Hypothalamus (tissue), 51 donors: ENCODE measurements around the gene ARSG.
A peak's percentile ranks its signal among the peaks of the same experiment; 100 is the strongest.
"Not testable (repeated sequence)": the region's sequence is repeated elsewhere in the genome, so short reads cannot be mapped to it uniquely, and the experiment has no call there.

Source experiments
- DNase-seq, 51 donors: peaks; one replicate each; lab custom pipeline; 2025; lab: John Stamatoyannopoulos, UW

Gene ARSG

DNA sequence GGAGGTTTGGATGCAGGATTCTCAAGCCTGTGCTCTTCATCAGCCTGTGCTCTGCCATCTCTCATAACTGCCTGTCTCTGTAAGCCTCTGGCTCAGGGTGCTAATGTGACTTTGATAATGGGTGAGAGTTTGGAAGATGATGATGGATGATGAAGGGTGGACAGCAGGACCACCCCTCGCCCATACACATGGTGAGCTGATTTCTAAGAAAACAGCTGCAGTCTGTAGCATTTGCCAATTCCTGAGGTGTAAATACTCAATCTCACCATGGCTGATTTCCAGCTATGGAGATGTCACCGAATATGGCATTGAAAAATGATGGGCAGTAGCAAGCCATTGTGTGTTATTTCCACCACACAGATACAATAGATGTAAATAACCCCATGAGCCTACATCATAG, 74.2 kb downstream of the ARSG start:
- DNase-seq, result no peak

DNA sequence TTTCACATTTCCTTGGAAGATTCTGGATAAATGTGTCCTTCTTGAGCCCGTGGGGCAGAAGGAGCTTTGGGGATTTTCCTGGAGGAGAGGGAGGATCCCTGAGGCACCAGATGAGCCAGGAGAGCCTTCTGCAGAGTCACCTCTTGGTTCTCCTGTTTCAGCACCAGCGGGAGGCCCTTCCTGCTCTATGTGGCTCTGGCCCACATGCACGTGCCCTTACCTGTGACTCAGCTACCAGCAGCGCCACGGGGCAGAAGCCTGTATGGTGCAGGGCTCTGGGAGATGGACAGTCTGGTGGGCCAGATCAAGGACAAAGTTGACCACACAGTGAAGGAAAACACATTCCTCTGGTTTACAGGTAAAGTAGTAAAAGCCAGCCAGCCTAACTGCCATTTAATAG, 77.1 kb downstream of the ARSG start:
- DNase-seq, result no peak

DNA sequence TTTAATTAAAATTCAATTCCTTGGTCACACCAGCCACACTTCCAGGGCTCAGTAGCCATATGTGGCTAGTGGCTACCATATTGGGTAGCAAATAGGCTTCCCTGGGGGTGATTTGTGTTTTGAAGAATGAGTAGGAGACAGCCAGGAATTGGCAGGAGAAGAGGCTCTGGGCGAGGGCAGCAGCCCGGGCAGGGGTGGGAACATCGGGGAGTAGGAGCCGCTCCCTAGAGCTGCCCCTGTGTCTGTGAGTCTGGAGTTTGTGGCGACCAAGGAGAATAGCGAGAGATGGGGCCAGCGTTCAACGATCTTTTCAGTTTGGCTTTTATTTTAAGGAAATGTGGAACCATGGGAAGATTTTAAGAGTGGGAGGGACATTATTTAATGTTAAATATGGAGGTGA, 84.3 kb downstream of the ARSG start:
- DNase-seq, result no peak

DNA sequence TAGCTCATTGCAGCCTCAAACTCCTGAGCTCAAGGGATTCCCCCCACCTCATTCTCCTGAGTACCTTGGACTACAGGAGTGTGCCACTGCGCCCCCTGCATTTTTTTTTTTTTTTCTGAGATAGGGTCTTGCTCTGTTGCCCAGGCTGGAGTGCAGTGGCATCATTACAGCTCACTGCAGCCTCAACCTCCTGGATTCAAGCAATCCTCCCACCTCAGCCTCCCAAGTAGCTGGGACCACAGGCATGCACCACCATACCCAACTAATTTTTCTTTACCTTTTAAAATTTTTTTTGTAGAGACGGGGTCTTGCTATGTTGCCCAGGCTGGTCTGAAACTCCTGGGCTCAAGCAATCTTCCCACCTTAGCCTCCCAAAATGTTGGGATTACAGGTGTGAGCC, 84.9 kb downstream of the ARSG start:
- not testable (repeated sequence) for DNase-seq

DNA sequence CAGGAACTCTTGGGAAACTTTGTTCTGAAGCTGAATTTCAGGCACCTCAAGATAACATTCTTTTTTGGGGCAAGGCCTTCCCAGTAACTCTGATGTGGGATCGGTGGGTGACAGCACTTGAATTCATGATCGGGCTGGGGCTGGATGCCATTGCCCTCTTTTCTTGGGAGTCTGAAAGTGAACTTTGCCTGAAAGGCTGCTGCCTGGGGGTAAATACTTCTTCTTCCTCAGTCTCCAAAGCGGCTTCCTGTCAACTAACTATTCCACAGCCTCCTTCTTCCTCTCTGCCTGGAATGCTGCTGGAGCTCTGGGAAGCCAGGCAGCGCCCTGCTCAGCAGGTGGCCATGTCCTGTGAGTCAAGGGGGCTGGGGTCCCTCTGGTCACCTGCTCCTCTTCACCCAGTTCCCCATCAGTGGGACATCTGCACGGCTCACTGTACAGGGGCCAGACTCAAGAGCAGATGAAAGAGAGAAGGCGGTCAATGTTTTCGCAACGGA, 86.5 kb downstream of the ARSG start:
- DNase-seq, result peak in 1 of 51 donors; percentile 21

DNA sequence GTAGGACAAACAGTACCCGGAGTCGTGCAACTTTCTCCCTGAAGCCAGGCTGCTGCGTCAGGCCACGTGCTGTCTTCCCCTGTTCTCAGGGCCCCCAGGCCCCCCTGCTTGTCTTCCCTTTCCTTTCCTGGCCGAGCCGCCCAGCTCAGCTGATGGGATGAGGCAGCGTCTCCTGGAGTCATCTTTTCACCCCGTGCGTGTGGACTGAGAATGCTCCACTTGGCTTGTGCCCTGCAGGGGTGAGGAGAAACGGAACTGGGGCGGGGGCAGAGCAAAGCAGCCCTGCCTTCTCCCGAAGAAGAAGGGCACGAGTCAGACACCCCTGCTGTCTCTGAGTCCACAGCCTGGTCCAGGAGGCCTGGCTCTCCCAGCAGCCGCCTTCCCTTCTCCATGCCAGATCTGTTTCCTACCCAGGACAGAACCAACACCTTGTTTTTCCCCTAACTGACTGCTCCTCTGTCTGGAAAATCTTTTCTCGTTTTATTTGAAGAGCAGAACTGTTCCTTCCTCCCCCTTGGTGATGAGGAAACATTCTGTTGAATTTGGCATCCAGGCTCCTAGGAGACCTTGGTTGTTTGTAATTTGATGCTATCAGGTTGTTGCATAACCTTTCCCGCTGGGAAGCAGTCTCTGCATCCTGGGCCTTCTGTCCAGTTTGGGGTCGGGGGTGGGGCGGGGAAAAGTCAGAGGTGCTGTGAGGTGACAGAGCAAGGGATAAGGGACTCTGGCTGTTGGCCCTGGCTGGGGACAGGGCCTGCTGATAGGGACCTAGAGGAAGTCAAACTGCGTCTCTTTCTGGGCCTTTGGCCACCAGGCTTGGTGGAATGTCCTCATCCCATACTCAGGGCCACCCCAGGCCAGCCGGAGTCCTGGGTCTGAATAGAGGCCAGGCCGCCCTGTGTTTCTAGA, 87.2 kb downstream of the ARSG start:
- DNase-seq, result peak in 41 of 51 donors; percentile 4 to 83 (median 35)

DNA sequence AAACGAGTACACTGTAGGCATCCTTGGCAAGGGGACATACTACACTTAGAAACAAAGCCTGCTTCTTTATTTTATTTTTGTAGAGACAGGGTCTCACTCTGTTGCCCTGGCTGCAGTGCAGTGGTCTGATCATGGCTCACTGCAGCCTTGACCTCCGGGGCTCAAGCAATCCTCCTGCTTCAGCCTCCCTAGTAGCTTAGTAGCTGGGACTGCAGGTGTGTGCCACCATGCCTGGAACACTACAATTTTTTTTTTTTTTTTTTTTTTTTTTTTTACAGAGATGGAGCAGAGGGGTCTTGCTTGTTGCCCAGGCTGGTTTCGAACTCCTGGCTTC, 87.8 kb downstream of the ARSG start:
- DNase-seq, result no peak

DNA sequence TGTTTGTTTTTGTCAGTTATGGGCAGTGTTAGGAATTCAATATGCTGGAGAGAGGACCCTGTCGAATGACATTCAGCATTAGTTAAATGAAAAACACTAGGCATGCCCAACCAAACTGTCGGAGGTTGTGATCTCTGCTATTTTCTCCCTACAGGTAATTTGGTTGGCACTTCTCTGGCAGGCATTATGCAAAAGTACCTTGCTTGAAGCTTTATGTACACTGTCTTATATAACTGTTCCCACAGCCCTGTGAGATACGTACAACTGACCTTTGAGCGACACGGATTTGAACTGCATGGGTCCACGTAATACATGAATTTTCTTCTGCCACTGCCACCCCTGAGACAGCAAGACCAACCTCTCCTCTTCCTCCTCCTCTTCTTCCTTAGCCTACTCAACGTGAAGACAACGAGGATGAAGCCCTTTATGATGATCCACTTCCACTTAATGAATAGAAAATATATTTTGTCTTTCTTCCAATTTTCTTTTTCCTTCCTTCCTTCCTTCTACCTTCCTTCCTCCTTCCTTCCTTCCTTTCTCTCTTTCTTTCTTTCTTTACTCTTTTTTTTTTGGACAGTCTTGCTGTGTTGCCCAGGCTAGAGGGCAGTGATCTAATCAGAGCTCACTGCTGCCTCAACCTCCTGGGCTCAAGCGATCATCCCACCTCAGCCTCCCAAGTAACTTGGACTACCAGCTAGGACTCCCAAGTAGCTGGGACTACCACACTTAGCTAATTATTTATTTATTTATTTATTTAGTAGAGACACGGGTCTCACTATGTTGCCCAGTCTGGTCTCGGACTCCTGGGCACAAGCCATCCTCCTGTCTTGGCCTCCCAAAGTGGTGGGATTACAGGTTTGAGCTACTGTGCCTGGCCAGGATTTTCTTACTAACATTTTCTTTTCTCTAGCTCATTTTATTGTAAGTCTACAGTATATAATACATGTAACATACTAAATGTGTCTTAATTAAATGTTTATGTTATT, 88.7 kb downstream of the ARSG start:
- DNase-seq, result no peak

DNA sequence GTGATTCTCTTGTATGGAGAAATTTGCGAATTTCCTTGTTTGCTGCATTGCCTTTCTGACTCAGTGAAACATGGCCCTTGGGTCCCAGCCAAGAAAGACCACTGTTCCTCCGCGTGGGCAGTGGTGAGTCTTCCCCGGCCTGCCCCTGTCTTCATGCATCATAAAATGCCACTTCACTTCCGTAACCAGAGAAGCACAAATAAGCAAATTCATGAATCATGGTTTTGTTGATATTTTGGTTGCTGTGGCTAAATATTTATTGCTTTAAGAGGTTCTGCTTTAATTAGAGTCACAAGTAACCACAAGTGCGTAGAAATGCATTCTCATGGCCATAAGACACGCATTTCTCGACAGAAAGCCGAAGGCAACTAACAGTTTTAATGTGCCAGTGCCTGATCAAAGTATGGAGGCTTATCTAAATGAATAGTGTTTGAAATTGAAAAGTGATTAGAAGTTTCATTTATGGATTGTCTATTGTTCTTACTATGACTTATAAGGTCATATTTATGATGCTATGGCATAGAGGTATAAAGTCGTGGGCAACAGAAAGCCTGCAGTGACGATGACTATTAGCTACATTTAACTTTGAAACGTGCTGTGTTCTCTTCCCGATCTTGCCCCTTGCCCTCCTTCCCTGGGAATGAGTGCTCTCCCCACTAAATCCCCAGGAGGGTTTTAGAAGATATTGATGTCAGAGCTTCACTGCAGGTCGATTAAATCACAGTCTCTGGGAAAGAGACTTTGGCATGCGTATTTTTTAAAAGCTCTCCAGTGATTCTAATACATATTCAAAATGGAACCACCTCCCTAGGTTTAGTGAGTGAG, 90.0 kb downstream of the ARSG start:
- no peak for DNase-seq

DNA sequence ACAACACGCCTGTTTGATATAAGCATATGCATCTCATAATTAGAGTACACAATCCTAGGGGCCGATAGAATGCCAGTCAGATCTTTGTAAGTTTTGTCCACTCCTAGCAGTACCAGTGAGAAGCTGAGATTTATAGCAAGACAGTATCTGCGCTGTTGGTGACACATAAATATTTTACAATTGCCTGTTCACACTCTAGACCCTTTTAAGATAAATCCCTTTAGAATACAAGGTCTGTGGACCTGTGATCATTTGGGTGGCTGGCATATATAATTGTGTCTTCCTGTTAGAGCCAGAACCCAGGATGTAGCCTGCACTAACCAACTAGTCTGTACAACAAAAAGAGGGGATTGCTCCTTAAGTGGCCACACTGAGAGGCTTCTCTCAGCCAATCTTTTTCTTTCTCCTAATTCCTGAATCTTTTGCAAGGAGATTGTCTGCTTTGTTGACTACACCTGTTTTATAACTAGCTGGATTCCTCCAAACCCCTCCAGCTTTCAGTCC, 91.3 kb downstream of the ARSG start:
- DNase-seq, result no peak

DNA sequence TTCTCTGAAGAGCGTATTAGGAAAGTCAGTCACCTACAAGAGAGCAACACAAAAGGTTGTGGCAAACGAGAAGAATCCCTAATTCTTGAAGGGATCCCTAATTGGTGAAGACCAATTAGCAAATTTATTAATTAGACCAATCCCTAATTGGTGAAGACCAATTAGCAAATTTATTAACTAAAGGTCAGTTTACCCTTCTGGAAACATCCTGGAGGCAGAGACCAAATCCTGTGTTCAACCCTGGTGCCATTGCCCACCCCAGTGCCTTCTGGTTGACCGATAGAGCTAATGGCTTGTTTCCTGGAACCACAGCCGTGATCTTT, 91.8 kb downstream of the ARSG start:
- DNase-seq, result no peak

DNA sequence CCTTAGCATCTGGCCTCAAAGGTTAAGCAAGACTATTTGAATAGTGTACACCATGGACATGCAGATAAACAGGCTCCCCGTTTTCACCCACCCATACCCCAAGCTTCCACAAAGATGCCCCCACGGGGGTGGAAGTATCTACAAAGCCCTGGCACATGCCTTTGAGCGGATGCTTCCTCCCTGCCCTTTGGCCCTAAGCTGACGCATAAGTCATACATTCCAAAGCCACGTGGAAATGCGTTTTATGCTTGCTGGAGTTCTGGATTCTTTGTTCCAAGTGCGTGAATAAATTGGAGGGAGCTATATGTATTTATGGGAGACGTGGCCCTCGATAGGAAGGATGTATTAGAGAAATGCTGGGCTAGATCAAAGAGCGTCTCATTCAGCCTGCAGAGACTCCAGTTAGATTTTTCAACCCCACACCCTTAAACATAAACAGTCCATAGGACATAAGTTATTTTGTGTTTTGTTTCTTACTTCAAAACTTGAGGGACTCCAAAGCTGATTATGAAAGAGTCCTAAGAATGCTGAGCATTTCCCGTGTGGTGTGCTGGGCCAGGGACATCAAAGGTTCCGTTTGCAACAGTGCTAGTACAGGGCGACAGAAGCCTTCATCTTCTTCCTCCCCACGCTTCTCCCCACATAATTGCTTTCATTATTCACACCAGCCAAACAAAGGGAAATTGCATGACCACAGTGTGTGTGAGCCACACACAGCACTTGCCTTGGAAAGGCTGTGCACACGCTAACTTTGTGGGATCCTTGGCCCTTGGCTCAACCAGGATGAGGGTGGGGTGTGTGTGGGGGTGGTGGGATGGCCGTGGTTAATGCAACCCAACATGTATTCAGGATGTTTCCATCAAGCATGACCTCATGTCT, 92.4 kb downstream of the ARSG start:
- DNase-seq, result no peak

DNA sequence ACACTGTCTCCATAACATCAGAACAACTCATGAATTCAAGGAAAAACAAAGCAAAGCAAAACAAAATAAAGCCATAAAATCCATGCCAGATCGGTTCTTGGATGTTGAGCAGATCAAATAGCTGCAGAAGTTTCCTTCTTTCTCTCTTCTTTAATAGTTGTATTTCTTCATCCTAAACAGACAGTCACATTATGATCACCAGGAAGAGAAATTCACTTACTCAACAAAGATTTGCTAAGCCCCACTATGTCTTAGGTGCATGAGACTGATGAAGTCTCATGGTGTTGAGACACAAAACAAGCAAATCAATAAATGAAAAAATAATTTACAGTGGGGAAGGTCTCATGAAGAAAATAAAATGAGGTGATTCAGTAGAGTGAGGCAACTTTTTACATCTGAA, 93.2 kb downstream of the ARSG start:
- no peak for DNase-seq

DNA sequence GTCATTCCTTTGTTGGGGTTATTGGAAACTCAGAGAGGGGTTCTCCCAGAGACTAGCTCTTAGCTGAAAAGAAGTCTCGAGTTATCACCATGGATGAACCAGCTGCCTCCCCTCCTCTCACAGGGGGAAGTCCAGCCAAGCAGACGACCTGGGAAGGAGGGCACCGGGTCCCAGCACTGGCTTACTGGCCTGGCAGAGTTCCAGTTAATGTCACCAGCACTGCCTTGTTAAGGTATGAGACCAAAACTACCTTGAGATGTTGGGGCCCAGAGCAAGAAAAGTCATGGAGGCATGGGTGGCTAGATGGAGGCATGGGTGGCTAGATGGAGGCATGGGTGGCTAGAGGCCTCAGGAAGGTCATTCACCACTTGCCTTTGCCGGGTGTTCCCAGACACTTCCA, 93.6 kb downstream of the ARSG start:
- no peak for DNase-seq

DNA sequence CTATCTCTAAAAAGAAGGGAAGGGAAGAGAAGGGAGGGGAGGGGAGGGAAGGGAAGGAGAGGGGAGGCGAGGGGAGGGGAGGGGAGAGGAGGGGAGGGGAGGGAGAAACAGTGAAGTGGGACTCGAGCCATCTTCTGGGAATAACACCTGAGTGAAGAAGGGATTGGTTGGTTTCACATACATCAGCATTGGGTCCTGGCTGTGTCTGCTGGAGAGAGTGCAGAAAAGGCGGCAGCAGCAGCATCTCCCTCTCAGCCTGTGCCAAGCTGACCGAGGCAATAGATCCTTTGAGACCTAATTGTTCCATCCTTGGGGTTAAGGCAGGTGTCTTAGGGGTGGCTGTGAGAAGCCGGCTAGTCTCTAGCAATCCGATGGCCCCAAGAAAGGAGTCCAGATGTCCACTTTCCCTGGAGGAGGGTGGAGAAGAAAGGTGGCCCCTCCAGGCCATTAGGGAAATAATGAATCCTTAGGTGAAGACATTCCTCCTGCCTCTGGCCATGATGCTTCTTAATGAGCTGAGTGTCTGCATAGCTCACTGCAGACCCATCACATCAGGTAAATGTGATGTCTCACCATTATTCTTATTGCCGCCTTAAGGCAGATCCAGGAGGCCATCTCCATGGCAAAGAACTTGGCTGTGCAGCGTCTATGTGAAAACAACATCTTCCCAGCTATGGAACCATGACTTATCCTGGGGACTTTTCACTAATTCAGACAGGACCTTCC, 94.4 kb downstream of the ARSG start:
- DNase-seq, result no peak

DNA sequence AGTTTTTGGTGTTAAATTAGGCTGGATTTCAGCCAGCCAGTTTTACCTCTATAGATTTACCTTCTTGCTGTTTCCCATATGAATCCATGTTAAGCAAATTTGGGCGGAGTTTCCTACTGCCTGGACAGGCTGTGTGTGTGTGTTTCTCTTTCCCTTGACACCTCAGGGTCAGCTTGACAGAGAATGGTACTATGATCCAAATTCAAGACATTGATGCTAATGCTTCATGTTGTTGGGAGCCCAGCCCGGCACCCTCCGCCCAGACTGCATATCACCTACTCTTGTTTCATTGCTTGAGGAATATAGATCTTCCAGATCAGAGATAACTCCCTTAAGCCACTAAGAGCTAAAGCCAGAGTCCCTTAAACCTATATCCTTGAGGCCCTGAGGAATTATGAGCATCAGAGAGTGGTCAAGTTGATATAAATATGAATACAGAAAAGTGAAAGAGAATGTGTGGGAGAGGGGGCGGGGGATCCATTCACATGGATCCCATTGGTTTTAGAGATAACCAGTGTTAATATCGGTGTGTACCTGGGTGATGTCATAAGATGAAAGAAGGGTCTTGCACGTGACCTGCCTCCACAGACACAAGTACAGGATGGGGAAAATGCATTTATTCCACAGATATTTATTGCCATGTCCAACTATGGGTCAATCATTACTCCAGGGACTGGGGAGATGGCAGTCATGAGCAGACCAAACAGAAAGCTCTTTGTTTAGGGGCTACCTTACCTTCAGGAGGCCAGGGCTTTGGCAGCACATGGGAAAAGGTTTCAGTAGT, 96.3 kb downstream of the ARSG start:
- DNase-seq, result no peak

DNA sequence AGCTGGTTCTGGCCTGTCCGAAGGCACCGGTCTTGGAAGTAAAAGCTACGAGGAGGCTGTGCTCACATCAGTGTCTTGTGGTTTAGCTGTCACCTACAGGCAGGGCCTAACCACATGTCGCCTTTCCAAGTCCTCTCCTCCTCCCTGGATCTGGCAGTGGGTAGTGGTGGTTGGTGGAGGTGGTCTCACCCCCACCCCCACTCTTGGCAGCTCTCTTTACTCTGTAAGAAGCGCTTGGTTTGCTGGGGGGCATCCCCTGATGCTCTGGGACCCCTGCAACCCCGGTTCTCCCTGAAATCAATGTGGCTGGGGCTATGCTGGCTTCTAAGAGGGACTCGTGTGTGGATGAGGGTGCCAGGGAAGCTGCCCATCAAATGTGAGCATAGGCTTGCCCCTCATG, 97.7 kb downstream of the ARSG start:
- DNase-seq, result no peak
